Neural progenitor cell (in vitro differentiated cells): Measurements from ENCODE around the gene GLIPR2.

Experiments
- CTCF ChIP-seq: fragments of 200-600 bp; sonication (generic); IDR thresholded peaks from 2 replicates; pipeline ENCODE4 v1.5.1; 2017; ENCODE audit warnings: antibody characterized with exemption, mild to moderate bottlenecking
- EZH2 ChIP-seq: fragments of 200-600 bp; sonication (generic); IDR thresholded peaks from 2 replicates; pipeline ENCODE4 v1.6.1; 2017; ENCODE audit warnings: antibody characterized with exemption, mild to moderate bottlenecking, moderate library complexity
- EZH2phosphoT487 ChIP-seq: fragments of 200-600 bp; sonication (generic); IDR thresholded peaks from 2 replicates; pipeline ENCODE4 v1.6.1; 2017; ENCODE audit warnings: antibody characterized with exemption

GRCh38 chr9:36093384-36093783 is 43.1 kb upstream of the GLIPR2 start:
- no peak for TF ChIP-seq CTCF
- TF ChIP-seq EZH2phosphoT487 = no peak
- TF ChIP-seq EZH2 = no peak
